HG03025 (cell line): ENCODE data around the gene SMPD3.

Experiments
- ATAC-seq: cut with Tn5 transposase; IDR thresholded peaks from one replicate; pipeline ENCODE4 v1.9.1; 2021; ENCODE audit warnings: mild to moderate bottlenecking, moderate library complexity; ENCODE audit not compliant: unreplicated experiment, low FRiP score

The SMPD3 gene

DNA sequence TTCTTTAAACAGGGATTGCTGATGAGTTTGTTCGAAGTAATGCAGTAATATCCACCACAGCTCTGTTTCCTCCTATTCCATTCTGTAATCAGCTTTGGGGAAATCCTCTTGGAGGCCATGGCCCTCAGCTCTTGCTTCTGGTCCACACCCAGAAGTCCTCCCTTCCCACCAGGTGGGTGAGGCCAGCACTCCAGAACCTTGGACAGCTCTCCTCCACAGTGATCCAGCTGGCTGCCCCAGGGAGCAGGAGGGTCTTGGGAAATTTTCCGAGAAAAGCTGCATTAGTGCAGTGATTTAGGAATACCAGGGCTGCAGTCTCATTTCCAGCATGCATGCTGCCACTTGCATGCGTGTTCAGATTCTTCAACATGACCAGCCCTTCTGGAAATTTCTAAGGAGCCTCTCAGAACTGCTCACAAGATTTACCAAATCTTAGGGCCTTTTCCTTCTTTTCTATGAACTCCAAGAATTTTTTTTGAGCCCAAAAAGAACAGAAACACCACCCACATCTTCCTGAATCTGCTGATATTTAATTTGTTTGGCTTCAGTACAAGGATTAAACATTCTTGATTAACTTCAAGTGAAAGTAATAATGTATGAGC, 4.2 kb downstream of the SMPD3 start:
- no peak for ATAC-seq

DNA sequence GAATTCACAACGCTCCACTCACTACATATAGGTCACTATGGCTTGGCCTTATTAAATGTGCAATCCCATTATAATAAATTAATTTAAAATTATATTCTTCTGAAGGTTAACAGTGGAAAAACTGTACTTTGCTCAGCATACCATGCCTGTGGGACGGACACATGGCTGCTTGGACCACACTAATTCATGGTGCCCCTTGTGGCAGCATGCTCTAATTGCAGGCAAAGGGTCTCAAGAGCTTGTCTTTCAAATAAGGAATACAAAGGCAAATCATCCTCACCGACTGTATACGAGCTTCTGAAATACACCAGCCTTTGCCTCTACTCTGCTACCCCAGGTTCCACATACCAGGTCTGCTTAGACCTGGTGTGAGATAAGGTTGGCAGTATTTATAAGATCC, 11.7 kb downstream of the SMPD3 start:
- no peak for ATAC-seq

DNA sequence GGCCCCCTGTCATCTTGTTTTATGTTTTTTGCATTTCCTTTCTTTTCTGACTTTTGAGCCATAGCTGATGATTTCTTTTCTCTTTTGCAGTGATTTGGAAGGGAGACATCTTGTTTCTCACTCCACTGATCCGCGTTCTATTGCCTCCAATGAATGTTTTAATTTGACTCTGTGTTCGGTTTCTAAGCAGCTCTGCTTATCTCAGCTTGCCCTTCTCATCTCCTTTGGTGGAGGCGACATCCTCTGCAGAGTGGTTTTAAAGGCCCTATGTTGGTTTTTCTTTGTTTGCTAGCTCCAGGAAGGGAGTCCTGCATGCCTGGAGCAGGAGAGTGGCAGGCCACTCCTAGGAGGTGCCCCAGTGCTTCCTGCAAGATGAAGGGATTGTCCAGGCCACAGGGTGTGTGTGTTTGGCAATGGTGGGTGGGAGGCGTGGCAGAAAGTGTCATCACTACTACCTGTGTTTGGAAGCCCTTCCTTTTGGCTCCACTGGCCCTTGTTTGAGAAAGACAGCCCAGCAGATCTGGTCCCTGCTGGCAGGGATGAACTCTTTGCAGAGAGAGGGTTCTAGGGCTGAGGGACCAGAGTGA, 13.6 kb downstream of the SMPD3 start:
- no peak for ATAC-seq

DNA sequence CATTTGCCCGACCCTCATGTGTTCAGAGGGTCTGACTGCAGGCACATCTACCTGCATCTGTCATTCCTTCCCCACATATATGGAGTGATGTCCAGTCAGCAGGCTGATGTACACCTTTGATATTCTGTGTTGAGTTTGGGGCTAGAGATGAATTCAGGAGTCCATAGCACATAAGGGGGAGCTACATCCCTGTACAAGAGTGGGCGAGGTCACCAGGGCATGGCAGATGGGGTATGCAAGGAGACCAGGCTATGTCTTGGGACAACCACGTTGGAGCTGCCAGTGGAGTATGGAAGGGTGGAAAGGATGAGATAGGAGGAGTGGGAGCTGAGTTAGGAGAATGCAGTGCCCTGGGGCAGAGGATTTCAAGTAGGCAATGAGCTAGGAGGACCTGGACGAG, 15.0 kb downstream of the SMPD3 start:
- ATAC-seq, result no peak

DNA sequence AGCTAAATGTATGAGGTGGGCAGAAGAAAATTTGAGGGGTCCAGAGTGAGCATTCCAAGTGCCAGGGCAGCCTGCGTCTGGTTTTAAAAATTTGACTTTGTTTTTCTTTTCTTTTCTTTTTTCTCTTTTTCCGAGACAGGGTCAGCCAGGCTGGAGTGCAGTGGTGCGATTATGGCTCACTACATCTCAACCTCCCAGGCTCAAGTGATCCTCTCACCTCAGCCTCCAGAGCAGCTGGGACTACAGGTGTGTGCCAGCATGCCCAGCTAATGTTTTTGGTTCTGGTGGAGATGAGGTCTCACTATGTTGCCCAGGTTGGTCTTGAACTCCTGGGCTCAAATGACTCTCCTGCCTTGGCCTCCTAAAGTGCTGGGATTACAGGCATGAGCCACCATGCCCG, 15.6 kb downstream of the SMPD3 start:
- ATAC-seq, result no peak

DNA sequence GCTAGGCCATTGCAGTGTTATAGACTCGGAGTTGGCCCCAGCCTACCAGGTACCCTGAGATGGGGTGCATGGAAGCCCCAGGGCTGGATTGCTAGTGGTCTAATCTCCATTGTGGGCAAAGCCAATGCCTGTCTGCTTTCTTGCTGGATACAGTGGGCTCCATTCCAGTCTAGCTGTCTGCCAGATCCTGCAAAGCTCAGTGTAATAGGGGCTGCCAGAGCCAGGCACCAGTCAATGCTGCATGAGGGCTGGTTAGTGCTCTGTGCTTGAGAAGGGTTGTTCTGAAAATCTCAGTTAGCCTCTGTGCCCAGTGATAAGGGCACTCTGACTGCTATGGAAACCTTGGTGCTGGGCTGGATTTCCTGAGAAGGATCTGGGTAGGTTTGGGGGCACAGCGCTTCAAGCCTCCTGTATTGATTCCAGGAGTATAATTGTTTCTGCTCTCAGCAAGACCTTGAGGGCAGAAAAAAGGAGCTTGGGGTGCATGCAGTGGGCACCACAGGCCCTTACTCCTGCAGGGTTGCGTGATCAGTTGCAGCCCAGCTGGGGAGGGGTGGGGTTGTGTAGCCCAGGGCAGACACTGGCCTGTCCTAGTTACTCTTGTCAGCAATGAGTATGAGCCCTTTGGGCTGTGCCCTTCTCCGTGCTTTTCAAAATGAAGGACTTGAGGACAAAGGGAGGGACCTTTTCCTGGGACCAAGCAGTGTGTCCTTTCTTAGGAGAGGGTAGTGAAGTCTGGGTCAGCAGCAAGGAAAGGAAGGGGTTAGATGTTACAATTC, 19.0 kb downstream of the SMPD3 start:
- no peak for ATAC-seq

DNA sequence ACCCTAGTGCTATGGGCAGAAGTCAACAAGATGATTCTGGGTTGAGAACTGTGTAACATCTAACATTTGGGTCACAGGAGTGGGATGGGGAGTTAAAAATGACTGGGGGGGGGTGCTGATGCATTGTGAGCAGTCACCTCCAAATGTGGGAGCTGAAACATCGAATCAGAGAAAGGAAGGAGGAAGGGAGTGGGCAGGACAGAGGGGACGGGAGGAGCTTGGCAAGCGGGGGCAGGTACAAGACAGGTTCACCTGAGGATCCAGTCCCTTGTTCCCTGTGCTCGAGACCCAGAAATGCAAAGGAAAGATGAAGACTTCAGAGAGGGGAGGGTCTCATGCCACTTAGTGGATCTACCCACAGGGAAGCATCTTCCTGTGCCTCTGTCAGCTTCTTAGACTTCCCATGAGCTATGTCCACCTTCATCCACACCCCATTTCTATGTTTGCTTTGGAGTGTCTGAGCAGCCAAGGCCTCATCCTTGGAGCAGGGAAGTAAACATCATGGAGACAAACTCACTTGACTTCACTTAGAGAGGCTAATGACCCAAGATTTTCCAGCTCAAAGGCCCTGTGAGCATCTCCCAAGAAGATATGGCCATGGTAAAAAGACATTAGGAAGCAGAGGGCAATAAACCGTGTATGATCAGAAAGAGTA, 20.5 kb downstream of the SMPD3 start:
- ATAC-seq, result no peak

DNA sequence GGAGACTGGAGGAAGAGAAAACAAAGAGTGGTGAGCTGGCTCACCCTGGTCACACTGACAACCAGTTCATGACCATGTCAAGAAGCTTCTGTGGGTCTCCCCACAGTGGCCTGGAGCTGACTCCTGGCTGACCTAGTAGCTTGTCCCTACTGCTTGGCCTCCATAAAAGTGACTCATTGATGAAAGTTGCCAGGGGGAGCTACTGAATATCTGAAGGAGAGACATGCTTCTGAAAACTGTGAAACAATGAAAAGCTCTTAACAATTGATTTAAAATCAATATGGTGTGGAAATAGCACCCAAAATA, 22.0 kb downstream of the SMPD3 start:
- no peak for ATAC-seq

DNA sequence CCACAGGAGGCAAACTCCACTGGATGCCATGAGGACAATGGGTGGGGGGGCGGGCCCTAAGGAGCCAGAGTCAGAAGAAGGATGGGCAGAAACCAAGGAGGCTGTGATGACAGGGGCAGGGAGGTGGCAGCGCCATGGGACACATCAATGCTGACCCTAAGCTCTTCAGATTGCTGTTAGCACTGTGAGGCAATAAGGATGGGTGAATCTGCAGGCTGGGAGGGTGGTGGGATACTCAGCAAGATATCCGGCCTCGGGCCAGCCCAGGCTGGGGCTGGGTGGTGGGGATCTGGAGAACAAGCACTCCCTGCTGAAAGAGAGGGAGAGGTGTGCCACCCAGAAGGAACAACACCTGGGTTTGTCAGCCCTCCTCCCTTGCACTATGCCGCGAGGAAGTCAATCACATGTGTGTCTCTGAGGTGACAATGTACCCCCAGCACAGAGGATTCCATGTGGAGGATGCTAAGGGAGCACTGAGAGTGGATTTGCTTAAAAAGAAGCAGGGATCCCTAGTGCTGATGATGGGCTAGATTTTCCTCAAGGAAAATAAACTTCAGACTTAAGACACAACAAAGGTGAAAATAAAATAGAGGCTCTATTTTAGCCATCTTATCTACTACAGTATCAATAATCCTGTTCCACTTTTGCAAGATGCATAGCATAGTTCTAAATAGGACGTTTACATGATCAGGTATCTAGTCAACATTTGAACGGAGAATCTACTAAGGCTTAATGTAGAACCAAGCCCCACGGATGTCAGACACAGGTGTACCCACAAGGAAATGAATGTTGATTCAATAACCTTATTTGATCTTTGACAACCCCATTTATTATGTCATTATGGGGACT, 22.6 kb downstream of the SMPD3 start:
- no peak for ATAC-seq

DNA sequence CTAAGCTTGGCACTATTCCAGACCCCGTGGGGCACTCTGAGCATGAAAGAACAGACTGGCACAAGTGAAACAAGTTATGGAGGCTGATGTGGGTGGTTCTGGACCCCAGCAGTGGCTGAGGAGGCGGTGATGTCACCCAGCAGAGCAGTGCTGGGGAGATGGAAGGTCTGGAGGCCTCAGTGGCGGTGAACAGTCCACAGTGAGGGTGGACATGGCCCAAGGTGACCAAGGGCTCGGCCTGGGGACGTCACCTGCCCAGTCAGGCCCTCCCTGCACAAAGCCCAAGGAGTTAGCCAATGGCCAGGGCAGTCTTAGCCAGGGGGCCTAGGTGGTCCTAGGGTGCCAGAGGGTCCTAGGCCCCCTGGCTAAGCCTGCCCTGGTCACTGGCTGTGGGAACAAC, 24.5 kb downstream of the SMPD3 start:
- no peak for ATAC-seq

DNA sequence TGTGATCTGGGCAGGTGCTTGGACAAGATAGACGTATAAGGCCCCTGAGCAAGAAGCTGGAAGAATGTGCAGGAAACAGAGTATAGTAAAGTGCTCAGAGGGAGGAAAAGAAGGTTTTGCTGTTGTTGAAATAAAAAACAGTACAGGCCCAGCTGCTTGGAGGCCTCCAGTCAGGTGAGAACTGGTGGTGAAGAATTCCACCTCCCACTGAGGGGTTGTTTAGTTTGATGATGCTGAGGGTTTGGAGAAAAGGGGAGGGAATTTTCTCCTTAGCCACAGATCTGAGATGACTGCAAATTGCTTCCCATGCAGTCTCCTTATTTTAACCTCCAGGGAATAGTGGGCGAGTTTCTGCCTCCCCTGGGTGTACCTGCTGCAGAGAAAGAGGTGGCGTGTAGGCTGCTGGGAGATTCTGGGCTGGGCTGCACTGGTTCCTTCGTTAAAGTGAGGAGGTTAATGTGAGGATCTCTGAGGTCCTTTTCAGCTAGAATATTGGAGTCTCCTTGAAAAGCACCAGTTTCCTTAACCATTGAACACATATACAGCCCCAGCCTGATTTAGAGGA, 25.8 kb downstream of the SMPD3 start:
- no peak for ATAC-seq

DNA sequence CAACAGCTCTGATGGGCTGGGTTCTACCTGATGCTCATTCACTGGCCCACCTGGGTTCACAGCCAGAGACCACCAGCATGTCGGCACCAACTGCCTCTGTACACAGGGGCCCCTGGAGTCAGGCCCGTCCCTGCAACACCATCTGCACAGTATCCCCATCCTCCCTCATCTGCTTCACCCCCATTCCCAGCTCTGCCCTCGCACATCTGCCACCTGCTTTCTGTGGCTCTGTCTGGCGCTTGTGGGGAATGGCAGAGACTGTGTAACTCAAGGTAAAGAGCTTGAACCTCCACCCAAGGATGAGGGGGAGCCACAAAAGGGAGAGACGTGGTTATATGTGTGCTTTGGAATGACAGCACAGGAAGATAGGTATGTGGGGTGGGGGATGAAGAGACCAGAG, 27.2 kb downstream of the SMPD3 start:
- no peak for ATAC-seq

DNA sequence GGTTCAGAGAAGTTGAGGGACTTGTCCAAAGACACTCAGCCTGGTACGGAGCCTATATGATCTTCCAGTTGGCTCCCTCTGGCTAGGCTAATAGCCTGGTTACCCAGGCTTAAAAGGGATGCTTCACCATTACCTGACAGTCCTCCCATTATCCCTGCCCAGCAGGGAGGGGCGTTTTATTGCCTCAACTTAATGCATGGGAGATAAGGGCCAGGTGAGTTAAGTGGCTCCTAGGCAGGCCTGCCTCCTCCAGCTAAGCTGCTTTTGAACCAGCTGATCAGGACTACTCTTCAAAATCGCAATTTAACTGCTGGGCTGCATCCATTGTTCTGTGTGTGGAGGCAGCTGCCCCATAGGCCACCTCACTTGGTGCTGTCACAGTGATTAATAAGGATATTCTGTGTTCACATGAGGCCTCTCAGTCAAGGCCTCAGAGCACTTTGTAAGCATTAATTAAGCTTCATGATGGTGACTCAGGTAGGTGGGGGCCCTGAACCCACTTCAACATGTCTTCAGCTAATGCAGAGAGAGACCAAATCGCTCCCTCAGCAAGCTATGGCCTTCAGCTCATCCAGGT, 27.9 kb downstream of the SMPD3 start:
- no peak for ATAC-seq

DNA sequence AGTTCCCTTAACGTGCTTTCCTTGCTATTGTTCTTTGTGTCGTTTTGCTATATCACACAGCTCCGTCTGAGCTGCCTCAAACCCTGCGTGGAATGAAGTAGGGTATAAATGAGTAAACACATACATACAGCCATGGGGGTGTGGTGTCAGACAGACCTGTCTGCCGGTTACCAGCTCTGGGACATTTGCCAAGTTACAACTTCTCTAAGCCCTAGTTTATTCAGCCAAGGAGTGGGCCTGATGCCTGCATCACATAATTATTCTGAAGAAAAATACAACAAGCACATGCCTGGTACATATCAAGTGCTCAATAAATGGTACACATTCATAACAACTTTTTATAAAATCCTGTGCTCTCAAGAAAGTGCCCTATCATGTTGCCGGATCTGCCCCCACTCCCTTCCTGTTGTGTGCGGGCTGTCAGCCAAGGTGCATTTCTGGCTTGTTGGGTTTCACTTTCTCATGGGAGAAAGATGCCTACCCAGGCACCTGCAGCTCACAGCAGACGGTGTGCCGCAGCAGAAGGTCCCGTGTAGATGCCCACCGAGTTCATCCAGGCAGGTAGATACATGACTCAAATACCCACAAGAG, 30.5 kb downstream of the SMPD3 start:
- peak; percentile 65 for ATAC-seq

DNA sequence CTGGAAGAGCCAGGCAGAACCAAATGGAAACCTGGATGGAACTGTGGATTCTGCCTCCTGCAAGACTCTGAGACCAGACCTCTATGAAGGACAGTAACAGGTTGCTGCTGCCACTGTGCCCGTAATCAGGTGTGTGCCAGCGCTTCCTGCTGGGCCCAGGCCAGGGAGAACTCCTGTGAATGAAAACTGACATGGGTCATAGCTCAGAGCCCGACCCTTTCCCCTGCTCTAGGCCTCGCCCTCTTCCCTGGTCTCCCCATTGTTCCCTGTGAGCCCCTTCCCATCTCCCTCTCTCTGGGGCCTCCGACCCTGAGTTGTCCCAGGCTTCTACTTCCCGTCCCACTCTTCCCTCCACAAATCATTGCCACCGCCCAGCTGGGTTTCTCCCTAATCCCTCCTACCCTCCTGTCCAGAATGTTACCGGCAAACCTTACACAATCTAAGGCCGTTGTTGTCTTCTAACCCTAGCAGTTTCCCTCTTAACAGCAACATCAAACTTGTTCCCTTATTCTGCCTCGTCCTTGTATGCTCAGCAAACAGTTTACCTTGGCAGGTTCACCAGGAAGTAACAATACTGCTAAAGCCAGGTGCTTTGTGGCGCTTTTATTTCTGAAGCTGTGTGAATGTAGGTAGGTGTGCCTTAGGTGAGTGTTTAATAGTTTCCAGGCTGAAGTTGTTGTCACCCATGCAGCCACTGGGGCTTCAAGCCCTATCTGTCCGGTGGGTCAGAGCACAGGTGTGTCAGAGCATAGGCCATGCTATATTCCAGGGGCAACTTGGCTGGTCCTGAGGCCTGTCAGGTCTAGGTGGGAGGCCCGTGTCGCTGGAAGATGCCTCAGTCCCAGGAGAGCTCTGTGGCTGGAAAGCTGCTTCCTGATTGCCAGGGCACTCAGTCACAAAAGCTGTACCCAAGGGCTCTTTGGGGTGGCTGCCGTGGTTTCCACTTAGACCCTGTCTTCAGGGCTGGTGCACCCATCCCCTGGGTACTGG, 32.0 kb downstream of the SMPD3 start:
- no peak for ATAC-seq

DNA sequence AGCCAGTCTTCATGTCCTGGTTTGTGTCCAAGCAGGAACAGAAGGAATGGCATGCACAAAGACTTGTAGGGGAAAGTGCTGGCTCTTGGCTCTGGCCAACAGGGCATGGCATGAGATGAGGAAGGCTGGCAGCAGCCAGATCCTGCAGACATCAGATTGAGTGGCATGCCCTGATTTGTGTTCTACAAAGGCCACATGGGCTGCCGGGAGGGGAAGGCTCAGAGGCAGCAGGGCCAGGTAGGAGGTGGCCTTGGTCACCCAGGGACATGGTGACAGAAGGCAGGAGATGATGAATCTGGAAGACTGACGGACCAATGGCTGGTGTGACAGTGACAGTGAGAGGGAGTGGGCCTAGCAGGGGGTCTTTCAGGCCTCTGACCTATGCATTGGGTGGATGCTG, 33.7 kb downstream of the SMPD3 start:
- ATAC-seq, result no peak

DNA sequence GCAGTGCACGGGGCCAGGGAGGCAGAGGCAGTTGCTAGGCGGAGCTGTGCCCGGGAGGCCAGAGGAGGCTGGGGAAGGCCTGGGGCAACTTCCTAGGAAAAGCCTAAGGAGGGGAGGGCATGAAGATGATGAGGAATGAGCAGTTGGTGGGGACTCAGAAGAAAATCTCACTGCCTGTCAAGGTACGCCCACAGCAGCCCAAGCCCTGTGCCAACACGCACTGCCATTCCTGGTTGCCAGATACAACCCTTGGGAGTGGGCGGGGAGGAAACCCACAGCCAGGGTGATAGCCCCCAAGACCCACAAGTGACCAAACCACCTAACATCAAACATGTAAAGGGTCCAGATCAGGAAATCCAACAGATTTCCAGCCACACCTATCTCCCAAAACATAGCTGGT, 36.2 kb downstream of the SMPD3 start:
- no peak for ATAC-seq

DNA sequence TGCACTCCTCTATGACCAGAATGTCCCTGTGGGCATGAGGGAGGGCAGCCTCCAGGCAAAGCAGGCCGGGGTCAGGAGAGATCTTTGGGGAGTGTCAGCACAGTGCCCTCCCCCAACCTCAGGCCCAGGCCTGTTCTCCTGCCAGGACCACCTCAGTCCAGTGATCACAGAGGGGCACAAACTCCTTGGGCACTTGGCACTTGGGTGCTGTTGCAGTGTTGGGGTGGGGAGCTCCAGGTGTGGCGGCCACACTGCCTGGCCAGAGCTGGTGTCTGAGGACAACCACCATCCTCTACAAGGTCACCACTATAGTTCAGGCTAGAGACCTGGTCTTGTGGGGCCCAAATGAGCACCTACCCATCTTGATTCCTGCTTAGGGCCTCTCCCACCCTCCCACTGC, 37.2 kb downstream of the SMPD3 start:
- no peak for ATAC-seq

DNA sequence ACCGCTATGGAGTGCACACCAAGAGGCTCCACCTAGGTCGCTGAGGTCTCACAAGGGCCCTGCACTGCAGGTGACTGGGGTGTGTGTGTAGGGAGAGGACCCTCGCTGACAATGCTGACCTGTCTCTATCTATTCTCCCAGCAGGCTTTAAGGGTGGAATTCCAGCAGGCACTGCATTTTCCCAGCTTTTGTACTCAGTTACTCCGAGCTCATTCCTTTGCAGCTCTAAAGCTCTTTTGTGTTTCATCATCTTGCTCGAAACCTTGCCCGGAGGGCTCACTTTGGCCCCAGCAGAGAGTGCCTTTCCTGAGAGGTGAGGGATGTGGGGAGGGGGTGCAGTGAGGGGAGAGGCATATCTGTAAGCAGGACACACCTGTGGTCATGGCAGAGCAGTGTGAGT, 39.3 kb downstream of the SMPD3 start:
- no peak for ATAC-seq
